ENCODE measurements around the gene FAM20B.

GRCh38 chr1:178998295-178998694, 27.4 kb upstream of the FAM20B start:
- TF ChIP-seq POLR2AphosphoS5 (IDR thresholded peaks at IDR 0.05; ENCODE audit: low read depth, low read length) (no peak), REST (IDR thresholded peaks at IDR 0.05; ENCODE audit: insufficient read depth in 1 of 2, low read depth in 2 of 2, low read length in 2 of 2) (no peak), TAF1 (IDR thresholded peaks at IDR 0.05; ENCODE audit: borderline replicate concordance, insufficient read depth, low read length) (no peak), SIN3A (IDR thresholded peaks at IDR 0.05; ENCODE audit: borderline replicate concordance, insufficient read depth, low read length) (no peak), FOXP2 (optimal IDR thresholded peaks at IDR 0.05; ENCODE audit: borderline replicate concordance, extremely low read depth, extremely low read length, insufficient read depth) (no peak)
